H9 (cell line): Measurements from ENCODE around the gene RGPD4. TPM values are rescaled to one million over a fixed set of nuclear protein-coding genes. Genes with fewer than 3 reads are reported as not detected.

ENCODE experiments used
- DNase-seq: peaks from one replicate; pipeline ENCODE4 v3.0.0-alpha.2; 2017
- H2AFZ ChIP-seq: one replicate; pipeline ENCODE4 v1.6.1; 2013; ENCODE audit warnings: mild to moderate bottlenecking, low read length, control low read depth, moderate library complexity
- H2AK5ac ChIP-seq: 2 replicates; pipeline ENCODE4 v1.6.1; 2013; ENCODE audit warnings: low read length, control low read depth, mixed read lengths; ENCODE audit not compliant: insufficient read length
- H2BK120ac ChIP-seq: one replicate; pipeline ENCODE4 v1.6.1; 2013; ENCODE audit warnings: low read depth, mild to moderate bottlenecking, low read length, control low read depth, inconsistent platforms; ENCODE audit not compliant: poor library complexity, severe bottlenecking
- H2BK12ac ChIP-seq: 2 replicates; pipeline ENCODE4 v1.6.1; 2013; ENCODE audit warnings: low read length, control low read depth, mixed read lengths, low read depth; ENCODE audit not compliant: insufficient read length
- H2BK15ac ChIP-seq: 2 replicates; pipeline ENCODE4 v1.6.1; 2013; ENCODE audit warnings: low read depth, low read length, control low read depth
- H2BK20ac ChIP-seq: one replicate; pipeline ENCODE4 v1.6.1; 2013; ENCODE audit warnings: low read depth, mild to moderate bottlenecking, low read length, control low read depth, inconsistent platforms; ENCODE audit not compliant: poor library complexity, severe bottlenecking
- H2BK5ac ChIP-seq: 2 replicates; pipeline ENCODE4 v1.6.1; 2013; ENCODE audit warnings: low read length, control low read depth, mixed read lengths; ENCODE audit not compliant: insufficient read length
- H3K14ac ChIP-seq: 2 replicates; pipeline ENCODE4 v1.6.1; 2013; ENCODE audit warnings: low read length, control low read depth; ENCODE audit not compliant: insufficient read depth
- H3K18ac ChIP-seq: 2 replicates; pipeline ENCODE4 v1.6.1; 2013; ENCODE audit warnings: low read depth, mild to moderate bottlenecking, mixed read lengths, low read length, control low read depth; ENCODE audit not compliant: insufficient read length
- H3K23ac ChIP-seq: 2 replicates; pipeline ENCODE4 v1.6.1; 2013; ENCODE audit warnings: low read length, control low read depth, mixed read lengths, low read depth; ENCODE audit not compliant: insufficient read length
- H3K23me2 ChIP-seq: 2 replicates; pipeline ENCODE4 v1.6.1; 2013; ENCODE audit warnings: low read depth, mild to moderate bottlenecking, mixed read lengths, low read length, control low read depth; ENCODE audit not compliant: insufficient read length, poor library complexity, severe bottlenecking
- H3K27ac ChIP-seq: 2 replicates; pipeline ENCODE4 v1.5.1; 2013; ENCODE audit warnings: low read length, control low read depth, mixed read lengths, low read depth; ENCODE audit not compliant: insufficient read length
- H3K27me3 ChIP-seq: 2 replicates; pipeline ENCODE4 v1.6.1; 2013; ENCODE audit warnings: low read length, control low read depth, inconsistent platforms; ENCODE audit not compliant: insufficient read depth
- H3K4ac ChIP-seq: 2 replicates; pipeline ENCODE4 v1.6.1; 2013; ENCODE audit warnings: low read depth, mild to moderate bottlenecking, control low read depth, inconsistent platforms, low read length, moderate library complexity
- H3K4me1 ChIP-seq: 2 replicates; pipeline ENCODE4 v1.6.1; 2013; ENCODE audit warnings: low read length, control low read depth, inconsistent platforms; ENCODE audit not compliant: insufficient read depth
- H3K4me2 ChIP-seq: 2 replicates; pipeline ENCODE4 v1.6.1; 2013; ENCODE audit warnings: low read length, control low read depth, mixed read lengths; ENCODE audit not compliant: insufficient read length, insufficient read depth
- H3K56ac ChIP-seq: 2 replicates; pipeline ENCODE4 v1.6.1; 2013; ENCODE audit warnings: low read depth, mild to moderate bottlenecking, mixed read lengths, low read length, control low read depth; ENCODE audit not compliant: insufficient read length
- H3K79me1 ChIP-seq: 2 replicates; pipeline ENCODE4 v1.6.1; 2013; ENCODE audit warnings: low read depth, mild to moderate bottlenecking, moderate library complexity, low read length, control low read depth, inconsistent platforms; ENCODE audit not compliant: insufficient read depth, poor library complexity, severe bottlenecking
- H3K79me2 ChIP-seq: 2 replicates; pipeline ENCODE4 v1.6.1; 2013; ENCODE audit warnings: low read length, control low read depth, inconsistent platforms; ENCODE audit not compliant: insufficient read depth
- H3K9ac ChIP-seq: 2 replicates; pipeline ENCODE4 v1.6.1; 2013; ENCODE audit warnings: low read length, control low read depth, mixed read lengths; ENCODE audit not compliant: insufficient read length; ENCODE audit errors: extremely low read depth
- H3K9me3 ChIP-seq: one replicate; pipeline ENCODE4 v1.6.1; 2013; ENCODE audit warnings: low read depth, low read length, inconsistent platforms; ENCODE audit not compliant: control insufficient read depth
- H3T11ph ChIP-seq: one replicate; pipeline ENCODE4 v1.6.1; 2013; ENCODE audit warnings: mild to moderate bottlenecking, low read length, control low read depth, inconsistent platforms
- H4K20me1 ChIP-seq: one replicate; pipeline ENCODE4 v1.6.1; 2013; ENCODE audit not compliant: control insufficient read depth, insufficient read length, insufficient read depth
- H4K5ac ChIP-seq: 2 replicates; pipeline ENCODE4 v1.6.1; 2013; ENCODE audit warnings: low read depth, mild to moderate bottlenecking, mixed read lengths, low read length, control low read depth; ENCODE audit not compliant: insufficient read length
- H4K8ac ChIP-seq: replicated peaks from 2 replicates; pipeline ENCODE4 v1.6.1; 2013; ENCODE audit warnings: low read length, control low read depth, mixed read lengths, low read depth; ENCODE audit not compliant: insufficient read length
- H4K91ac ChIP-seq: 2 replicates; pipeline ENCODE4 v1.6.1; 2013; ENCODE audit warnings: low read depth, mild to moderate bottlenecking, moderate library complexity, mixed read lengths, low read length, control low read depth; ENCODE audit not compliant: insufficient read length
- H3K27ac Mint-ChIP-seq, 3 experiments: 2 replicates in 2 of 3; 3 replicates in 1 of 3; pipeline ENCODE4 v1.8.0; 2020 to 2021; ENCODE audit warnings: mixed read lengths in 3 of 3, mild to moderate bottlenecking in 1 of 3, moderate library complexity in 1 of 3
- H3K27me3 Mint-ChIP-seq: 2 replicates; pipeline ENCODE4 v1.8.0; 2021; ENCODE audit warnings: low read depth, mild to moderate bottlenecking, moderate library complexity, mixed read lengths
- H3K36me3 Mint-ChIP-seq, 3 experiments: 2 replicates in 2 of 3; 3 replicates in 1 of 3; pipeline ENCODE4 v1.8.0; 2020 to 2021; ENCODE audit warnings: low read depth in 3 of 3, mixed read lengths in 3 of 3; ENCODE audit not compliant: insufficient read depth in 1 of 3
- H3K4me1 Mint-ChIP-seq, 2 experiments: 2 replicates each; pipeline ENCODE4 v1.8.0; 2020; ENCODE audit warnings: mixed read lengths in 2 of 2
- H3K4me3 Mint-ChIP-seq, 2 experiments: 2 replicates in 1 of 2; 3 replicates in 1 of 2; pipeline ENCODE4 v1.8.0; 2020 to 2021; ENCODE audit warnings: mild to moderate bottlenecking in 2 of 2, mixed read lengths in 2 of 2, moderate library complexity in 1 of 2
- H3K9me3 Mint-ChIP-seq, 2 experiments: 2 replicates in 1 of 2; 3 replicates in 1 of 2; pipeline ENCODE4 v1.8.0; 2020; ENCODE audit warnings: mild to moderate bottlenecking in 2 of 2, mixed read lengths in 2 of 2, moderate library complexity in 1 of 2
- CTCF ChIP-seq: fragments of 200-600 bp; sonication (generic); conservative IDR thresholded peaks from 3 replicates; pipeline ENCODE4 v1.8.0; 2021; ENCODE audit warnings: antibody characterized with exemption, mild to moderate bottlenecking
- WGBS: extraction: QIAGEN DNeasy Blood & Tissue Kit; methylation state at CpG from one replicate; pipeline ENCODE4 v1.1.7; 2013; ENCODE audit warnings: missing lambda C conversion rate, low lambda C conversion rate, mixed read lengths; ENCODE audit not compliant: insufficient read length; ENCODE audit errors: extremely low coverage; 5-methylcytosine and 5-hydroxymethylcytosine counted together
- total RNA-seq: library from RNA; stranded (reverse); gene quantifications from 2 replicates; pipeline ENCODE4 v1.2.1, GENCODE V29; 2021

RGPD4 gene
- total RNA-seq, 1 experiment from 2014 or later = 0.07 TPM

DNA sequence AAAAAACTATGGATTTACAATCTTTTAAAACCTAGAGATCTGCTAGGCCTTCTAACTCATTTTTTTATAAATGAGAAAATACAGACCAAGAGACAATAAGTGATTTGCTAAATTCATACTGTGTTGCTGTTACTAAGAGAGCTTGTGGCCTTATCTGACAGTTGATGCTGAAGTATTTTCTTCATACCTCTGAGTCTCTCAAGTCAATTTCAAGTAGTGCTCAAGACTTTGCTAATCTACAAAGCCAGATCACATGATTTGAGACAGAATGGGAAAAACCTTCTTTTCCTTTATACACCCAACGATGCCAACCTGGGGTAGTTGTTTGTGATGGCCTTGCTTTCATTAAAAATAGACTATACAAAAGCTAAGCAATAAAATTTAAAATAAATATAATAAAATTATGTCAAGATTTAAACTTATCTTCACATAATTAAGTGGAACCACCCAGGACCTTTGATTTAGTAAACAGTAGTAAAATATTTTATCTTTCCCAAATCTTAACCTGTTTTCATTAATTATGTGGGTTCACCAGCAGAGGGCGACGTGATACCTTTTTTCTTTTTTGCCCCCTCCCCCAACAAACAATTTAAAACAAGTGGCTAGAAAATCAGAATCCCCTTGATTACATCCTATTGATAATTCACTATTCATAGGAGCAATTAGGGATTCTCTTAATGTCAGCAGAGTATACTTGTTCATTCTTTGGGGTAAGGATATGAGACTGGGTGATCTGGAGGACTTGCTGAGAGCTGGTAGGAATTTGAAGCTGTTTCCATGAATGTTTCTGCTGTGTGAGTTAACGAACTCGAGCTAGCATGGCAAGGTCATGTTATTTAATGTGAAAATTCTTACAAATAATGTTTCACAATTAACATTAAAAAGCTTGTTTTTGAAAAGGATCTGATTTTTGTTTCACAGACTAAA lies 110.0 kb downstream of the RGPD4 start:
- H3K9ac ChIP-seq = no peak overlapping the region
- no peak overlapping the region for H3K14ac ChIP-seq
- H4K8ac ChIP-seq = no peak overlapping the region
- DNase-seq = no peak
- no peak overlapping the region for H2BK5ac ChIP-seq
- no peak overlapping the region for H3K4me2 ChIP-seq
- no peaks in the 10 kb centered on the region for H3K79me2 ChIP-seq
- H3K56ac ChIP-seq = no peak overlapping the region
- peaks cover 4 to 6% of the 10 kb centered on the region in 2 experiments for H3K4me1 Mint-ChIP-seq
- peaks cover 5% of the 10 kb centered on the region in 2 experiments; a peak in 4 of 5 replicates for H3K9me3 Mint-ChIP-seq
- no peaks in the 10 kb centered on the region for H3K27me3 ChIP-seq
- H3K4me1 ChIP-seq = no peaks in the 10 kb centered on the region
- H2AFZ ChIP-seq = no peak overlapping the region
- no peak overlapping the region for H3K4me3 Mint-ChIP-seq
- no peak overlapping the region for H3K23ac ChIP-seq
- no peak overlapping the region for H3T11ph ChIP-seq
- H2BK12ac ChIP-seq = no peak overlapping the region
- no peak overlapping the region for H2BK20ac ChIP-seq
- no peak overlapping the region for H3K27ac ChIP-seq
- no peaks in the 10 kb centered on the region for H3K27me3 Mint-ChIP-seq
- no peak overlapping the region for H3K18ac ChIP-seq
- no CpG with 5 or more reads among the region's 5 CpGs for WGBS
- H2BK120ac ChIP-seq = no peak overlapping the region
- H4K5ac ChIP-seq = no peak overlapping the region
- H3K4ac ChIP-seq = no peak overlapping the region
- TF ChIP-seq CTCF = peak; percentile 88
- H3K27ac Mint-ChIP-seq = no peak overlapping the region
- no peak overlapping the region for H4K91ac ChIP-seq
- no peaks in the 10 kb centered on the region for H4K20me1 ChIP-seq
- no peak overlapping the region for H2BK15ac ChIP-seq
- no peaks in the 10 kb centered on the region for H3K23me2 ChIP-seq
- H2AK5ac ChIP-seq = no peak overlapping the region
- peaks cover under 1 to 5% (median under 1%) of the 10 kb centered on the region in 3 experiments; a peak in 6 of 7 replicates for H3K36me3 Mint-ChIP-seq
- no peaks in the 10 kb centered on the region for H3K79me1 ChIP-seq
- H3K9me3 ChIP-seq = no peaks in the 10 kb centered on the region

Other genes with a start within 250 kb of the RGPD4 start
- 0.11 TPM in 1 of 2 replicates, not detected in the other for gene SLC5A7, start 159.6 kb downstream of the RGPD4 start, total RNA-seq